Neuronal stem cell (in vitro differentiated cells): ENCODE measurements around the gene SS18L1.
A peak's percentile ranks its signal among the peaks of the same experiment; 100 is the strongest.

Source experiments
- DNase-seq: peaks from one replicate; pipeline ENCODE4 v3.0.0-alpha.2; 2013; ENCODE audit warnings: low spot score
- H2AFZ ChIP-seq: one replicate; pipeline ENCODE4 v1.6.1; 2013; ENCODE audit warnings: mild to moderate bottlenecking, low read length, inconsistent platforms
- H2AK5ac ChIP-seq: 2 replicates; pipeline ENCODE4 v1.6.1; 2013; ENCODE audit warnings: low read depth, mild to moderate bottlenecking, inconsistent platforms, low read length, moderate library complexity, mixed read lengths
- H2BK120ac ChIP-seq: 2 replicates; pipeline ENCODE4 v1.6.1; 2013; ENCODE audit warnings: low read depth, mild to moderate bottlenecking, inconsistent platforms, low read length, moderate library complexity, mixed read lengths
- H2BK12ac ChIP-seq: one replicate; pipeline ENCODE4 v1.6.1; 2013; ENCODE audit warnings: low read length, inconsistent platforms
- H2BK15ac ChIP-seq: 2 replicates; pipeline ENCODE4 v1.6.1; 2013; ENCODE audit warnings: mild to moderate bottlenecking, low read length, inconsistent platforms, mixed read lengths
- H2BK5ac ChIP-seq: one replicate; pipeline ENCODE4 v1.6.1; 2013; ENCODE audit warnings: inconsistent platforms, mild to moderate bottlenecking, low read length, moderate library complexity
- H3K14ac ChIP-seq: one replicate; pipeline ENCODE4 v1.6.1; 2013; ENCODE audit warnings: low read length, inconsistent platforms
- H3K18ac ChIP-seq: 2 replicates; pipeline ENCODE4 v1.6.1; 2013; ENCODE audit warnings: low read length, inconsistent platforms
- H3K23ac ChIP-seq: 2 replicates; pipeline ENCODE4 v1.6.1; 2013; ENCODE audit warnings: low read depth, mild to moderate bottlenecking, mixed read lengths, low read length, inconsistent platforms; ENCODE audit not compliant: poor library complexity
- H3K27ac ChIP-seq: replicated peaks from 3 replicates; pipeline ENCODE4 v1.5.1; 2013; ENCODE audit warnings: low read length, inconsistent platforms
- H3K27me3 ChIP-seq, 3 experiments: 2 replicates each; pipeline ENCODE4 v1.6.1; 2013; ENCODE audit warnings: low read length in 3 of 3, mild to moderate bottlenecking in 2 of 3, inconsistent platforms in 1 of 3, low read depth in 1 of 3, mixed read lengths in 1 of 3, moderate library complexity in 1 of 3; ENCODE audit not compliant: control insufficient read depth in 3 of 3, insufficient read depth in 3 of 3
- H3K36me3 ChIP-seq, 2 donors: replicated peaks in 1 of 2; 2 replicates each; pipeline ENCODE4 v1.6.1; 2013; ENCODE audit warnings: low read length in 2 of 2; ENCODE audit not compliant: control insufficient read depth in 2 of 2, insufficient read depth in 2 of 2
- H3K4ac ChIP-seq: 2 replicates; pipeline ENCODE4 v1.6.1; 2013; ENCODE audit warnings: inconsistent platforms, mild to moderate bottlenecking, low read length, moderate library complexity
- H3K4me1 ChIP-seq, 2 donors: 1 replicate in 1 of 2; 2 replicates in 1 of 2; pipeline ENCODE4 v1.6.1; 2013; ENCODE audit warnings: low read length in 2 of 2, low read depth in 1 of 2; ENCODE audit not compliant: control insufficient read depth in 2 of 2, insufficient read depth in 1 of 2
- H3K4me2 ChIP-seq: one replicate; pipeline ENCODE4 v1.6.1; 2013; ENCODE audit warnings: mild to moderate bottlenecking, low read length, inconsistent platforms; ENCODE audit not compliant: insufficient read depth, poor library complexity, severe bottlenecking
- H3K4me3 ChIP-seq, 2 donors: 2 replicates each; pipeline ENCODE4 v1.5.1; 2013; ENCODE audit warnings: low read length in 2 of 2, mild to moderate bottlenecking in 2 of 2, inconsistent platforms in 1 of 2, moderate library complexity in 1 of 2
- H3K79me1 ChIP-seq: one replicate; pipeline ENCODE4 v1.6.1; 2013; ENCODE audit warnings: low read depth, mild to moderate bottlenecking, inconsistent platforms, low read length, moderate library complexity
- H3K9ac ChIP-seq: one replicate; pipeline ENCODE4 v1.6.1; 2013; ENCODE audit warnings: mild to moderate bottlenecking, low read depth, low read length, inconsistent platforms; ENCODE audit not compliant: poor library complexity
- H3K9me3 ChIP-seq, 2 donors: replicated peaks in 1 of 2; 2 replicates each; pipeline versions ENCODE3 to v1.6.1; 2013; ENCODE audit warnings: low read length in 2 of 2, mild to moderate bottlenecking in 2 of 2, inconsistent platforms in 1 of 2, low read depth in 1 of 2, mixed read lengths in 1 of 2, moderate library complexity in 1 of 2; ENCODE audit not compliant: control insufficient read depth in 2 of 2, insufficient read depth in 1 of 2
- H4K8ac ChIP-seq: one replicate; pipeline ENCODE4 v1.6.1; 2013; ENCODE audit warnings: low read depth, mild to moderate bottlenecking, inconsistent platforms, low read length, moderate library complexity
- H4K91ac ChIP-seq: one replicate; pipeline ENCODE4 v1.6.1; 2013; ENCODE audit warnings: low read length, low read depth, mild to moderate bottlenecking, inconsistent platforms; ENCODE audit not compliant: poor library complexity
- WGBS, 2 donors: extraction: QIAGEN DNeasy Blood & Tissue Kit; methylation state at CpG; one replicate each; pipeline ENCODE4 v1.1.7; 2013; ENCODE audit warnings: missing lambda C conversion rate in 2 of 2, mixed read lengths in 1 of 2; ENCODE audit not compliant: insufficient read length in 2 of 2, insufficient replicate concordance in 1 of 2; ENCODE audit errors: extremely low coverage in 2 of 2; 5-methylcytosine and 5-hydroxymethylcytosine counted together

Gene SS18L1

GRCh38 chr20:62196286-62196685, 52.7 kb downstream of the SS18L1 start:
- Histone ChIP-seq H3K36me3 (peaks cover 26 to 65% of the 10 kb centered on the region in 2 donors), H2BK5ac (no peak overlapping the region), H3K4me1 (no peaks in the 10 kb centered on the region), H2BK15ac (no peak overlapping the region), H2BK120ac (no peak overlapping the region), H3K18ac (no peak overlapping the region), H4K91ac (no peak overlapping the region), H3K14ac (no peak overlapping the region), H3K9ac (no peak overlapping the region), H3K4me3 (no peak overlapping the region), H3K4me2 (no peak overlapping the region), H2AFZ (no peak overlapping the region), H3K4ac (no peak overlapping the region), H2BK12ac (no peak overlapping the region), H3K23ac (no peak overlapping the region), H3K27ac (no peak overlapping the region), H3K79me1 (peaks cover 9% of the 10 kb centered on the region), H2AK5ac (no peak overlapping the region), H3K9me3 (no peaks in the 10 kb centered on the region), H4K8ac (no peak overlapping the region), H3K27me3 (no peaks in the 10 kb centered on the region)
- DNase-seq: no peak
- whole genome bisulfite sequencing, 2 donors: no CpG with 5 or more reads among the region's 10 CpGs

GRCh38 chr20:62197311-62197710, 53.7 kb downstream of the SS18L1 start:
- Histone ChIP-seq H3K27ac (no peak overlapping the region), H3K4me2 (no peak overlapping the region), H3K27me3 (no peaks in the 10 kb centered on the region), H3K36me3 (peaks cover 35 to 74% of the 10 kb centered on the region in 2 donors), H4K8ac (no peak overlapping the region), H2BK15ac (no peak overlapping the region), H3K9ac (no peak overlapping the region), H3K4me3 (no peak overlapping the region), H2BK120ac (no peak overlapping the region), H3K9me3 (peaks cover 0 to 2% of the 10 kb centered on the region in 2 donors), H2AK5ac (no peak overlapping the region), H3K4ac (no peak overlapping the region), H2BK5ac (no peak overlapping the region), H4K91ac (no peak overlapping the region), H3K23ac (no peak overlapping the region), H3K14ac (no peak overlapping the region), H2AFZ (no peak overlapping the region), H3K18ac (no peak overlapping the region), H3K79me1 (peaks cover 7% of the 10 kb centered on the region), H3K4me1 (no peaks in the 10 kb centered on the region), H2BK12ac (no peak overlapping the region)
- WGBS, 2 donors: no CpG with 5 or more reads among the region's 9 CpGs
- DNase-seq: no peak

DNA sequence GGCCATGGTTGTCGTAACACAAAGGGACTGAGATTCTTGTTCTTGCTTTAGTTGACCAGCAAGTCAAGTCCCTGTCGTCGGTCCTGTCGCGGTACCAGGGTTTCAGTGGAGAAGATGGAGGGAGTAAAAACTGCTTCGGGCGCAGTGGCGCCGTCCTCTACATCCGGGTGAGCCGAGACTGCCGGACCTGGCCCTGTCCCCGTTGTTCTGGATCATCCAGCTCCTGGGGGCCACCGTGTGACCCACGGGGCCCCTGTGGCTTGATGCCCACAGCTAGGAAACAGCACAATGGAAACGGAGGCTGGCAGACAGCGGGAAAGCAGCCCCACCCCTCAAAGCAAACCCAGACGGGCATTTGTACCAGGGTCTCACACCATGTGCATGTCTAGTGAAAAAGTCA, 54.2 kb downstream of the SS18L1 start:
- DNase-seq: no peak
- peaks cover 4% of the 10 kb centered on the region for H3K79me1 ChIP-seq
- H3K4ac ChIP-seq: no peak overlapping the region
- no peak overlapping the region for H2BK15ac ChIP-seq
- H3K4me1 ChIP-seq: no peaks in the 10 kb centered on the region
- H3K23ac ChIP-seq: no peak overlapping the region
- H2BK12ac ChIP-seq: no peak overlapping the region
- no peaks in the 10 kb centered on the region for H3K27me3 ChIP-seq
- H3K4me3 ChIP-seq: no peak overlapping the region
- H3K9me3 ChIP-seq: peaks cover 0 to 2% of the 10 kb centered on the region in 2 donors
- WGBS, 2 donors: no CpG with 5 or more reads among the region's 18 CpGs
- H3K27ac ChIP-seq: no peak overlapping the region
- no peak overlapping the region for H3K14ac ChIP-seq
- no peak overlapping the region for H2BK120ac ChIP-seq
- no peak overlapping the region for H2BK5ac ChIP-seq
- no peak overlapping the region for H2AFZ ChIP-seq
- H4K8ac ChIP-seq: no peak overlapping the region
- no peak overlapping the region for H4K91ac ChIP-seq
- H3K4me2 ChIP-seq: no peak overlapping the region
- H2AK5ac ChIP-seq: no peak overlapping the region
- H3K18ac ChIP-seq: no peak overlapping the region
- no peak overlapping the region for H3K9ac ChIP-seq
- peaks cover 35 to 76% of the 10 kb centered on the region in 2 donors for H3K36me3 ChIP-seq

DNA sequence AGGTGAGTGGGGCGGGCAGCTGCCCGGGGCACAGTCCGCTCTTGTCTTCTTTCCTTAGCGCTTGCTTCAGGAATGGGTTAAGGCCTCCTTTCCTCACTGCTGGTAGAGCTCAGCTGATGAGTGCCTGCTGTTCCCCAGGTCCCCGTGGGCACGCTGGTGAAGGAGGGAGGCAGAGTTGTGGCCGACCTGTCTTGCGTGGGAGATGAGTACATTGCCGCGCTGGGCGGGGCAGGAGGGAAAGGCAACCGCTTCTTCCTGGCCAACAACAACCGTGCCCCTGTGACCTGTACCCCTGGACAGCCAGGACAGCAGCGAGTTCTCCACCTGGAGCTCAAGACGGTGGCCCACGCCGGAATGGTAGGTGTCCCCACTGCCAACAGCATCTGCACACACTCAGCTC, 54.9 kb downstream of the SS18L1 start:
- no peak overlapping the region for H3K4me3 ChIP-seq
- no peaks in the 10 kb centered on the region for H3K27me3 ChIP-seq
- H2AK5ac ChIP-seq: no peak overlapping the region
- peaks cover 4% of the 10 kb centered on the region for H3K79me1 ChIP-seq
- H4K8ac ChIP-seq: peak overlapping the region; percentile 19
- H2BK15ac ChIP-seq: no peak overlapping the region
- H2BK120ac ChIP-seq: no peak overlapping the region
- no peak overlapping the region for H3K4ac ChIP-seq
- H3K9ac ChIP-seq: no peak overlapping the region
- H3K36me3 ChIP-seq: peaks cover 35 to 75% of the 10 kb centered on the region in 2 donors
- H3K4me1 ChIP-seq: no peaks in the 10 kb centered on the region
- no peak overlapping the region for H2BK12ac ChIP-seq
- peaks cover 0 to 2% of the 10 kb centered on the region in 2 donors for H3K9me3 ChIP-seq
- peak overlapping the region; percentile 86 for H3K23ac ChIP-seq
- no peak overlapping the region for H2BK5ac ChIP-seq
- no CpG with 5 or more reads among the region's 17 CpGs for WGBS, 2 donors
- no peak overlapping the region for H2AFZ ChIP-seq
- H3K18ac ChIP-seq: no peak overlapping the region
- no peak overlapping the region for H3K4me2 ChIP-seq
- no peak overlapping the region for H4K91ac ChIP-seq
- no peak for DNase-seq
- no peak overlapping the region for H3K27ac ChIP-seq
- no peak overlapping the region for H3K14ac ChIP-seq
